H1 (cell line): ENCODE measurements around the gene DLL4. TPM values are rescaled to one million over a fixed set of nuclear protein-coding genes. Genes with fewer than 3 reads are reported as not detected.

Source experiments
- CTCF ChIA-PET: fragments of 300-600 bp; sonication (Branson Sonifier 250); formaldehyde crosslinking; loops from one replicate; lab custom pipeline; 2021; ENCODE audit not compliant: partially characterized antibody; lab: Charles Lee
- POLR2A ChIA-PET: fragments of 300-600 bp; sonication (Branson Sonifier 250); formaldehyde crosslinking; loops from one replicate; lab custom pipeline; 2021; ENCODE audit warnings: inconsistent platforms; ENCODE audit not compliant: partially characterized antibody; lab: Charles Lee
- DNase-seq, 2 experiments: peaks; one replicate each; pipeline versions ENCODE4 v3.0.0 to v3.0.0-alpha.2; 2010 to 2022; ENCODE audit warnings: low spot score in 2 of 2, low read depth in 1 of 2, mixed read lengths in 1 of 2
- FAIRE-seq: peaks from 2 replicates; lab custom pipeline; 2011; peaks lifted over from hg19 to GRCh38; lab: Jason Lieb, UNC
- H2AFZ ChIP-seq: 2 replicates; pipeline ENCODE4 v1.8.1; 2012; ENCODE audit warnings: low read length, inconsistent platforms
- H2AK5ac ChIP-seq: 2 replicates; pipeline ENCODE4 v1.6.1; 2013; ENCODE audit warnings: low read depth, low read length
- H2BK120ac ChIP-seq: replicated peaks from 2 replicates; pipeline ENCODE3; 2013; ENCODE audit warnings: low read depth, low read length, inconsistent platforms
- H2BK12ac ChIP-seq: 2 replicates; pipeline ENCODE4 v1.6.1; 2013; ENCODE audit warnings: low read depth, low read length
- H2BK15ac ChIP-seq: 2 replicates; pipeline ENCODE4 v1.6.1; 2013; ENCODE audit warnings: low read length
- H2BK20ac ChIP-seq: 2 replicates; pipeline ENCODE4 v1.6.1; 2013; ENCODE audit warnings: low read length
- H2BK5ac ChIP-seq: 2 replicates; pipeline ENCODE4 v1.6.1; 2013; ENCODE audit warnings: low read depth, low read length
- H3K14ac ChIP-seq: 2 replicates; pipeline ENCODE4 v1.6.1; 2013; ENCODE audit warnings: inconsistent platforms; ENCODE audit not compliant: insufficient read length
- H3K18ac ChIP-seq: 2 replicates; pipeline ENCODE4 v1.6.1; 2013; ENCODE audit warnings: low read length; ENCODE audit errors: extremely low read depth
- H3K23ac ChIP-seq: 2 replicates; pipeline ENCODE4 v1.6.1; 2013; ENCODE audit warnings: inconsistent platforms; ENCODE audit not compliant: insufficient read length
- H3K23me2 ChIP-seq: 2 replicates; pipeline ENCODE4 v1.6.1; 2013; ENCODE audit warnings: low read depth, low read length
- H3K27ac ChIP-seq: 2 replicates; pipeline ENCODE4 v1.6.1; 2011; ENCODE audit warnings: low read depth, low read length, inconsistent platforms
- H3K27me3 ChIP-seq, 4 experiments: replicated peaks in 1 of 4; 1 replicate in 1 of 4; 2 replicates in 3 of 4; pipeline versions ENCODE4 v1.6.1 to v1.8.1; 2011 to 2013; ENCODE audit warnings: low read length in 3 of 4, mild to moderate bottlenecking in 3 of 4, inconsistent platforms in 2 of 4, mixed read lengths in 2 of 4, moderate library complexity in 1 of 4; ENCODE audit not compliant: control insufficient read depth in 3 of 4, insufficient read depth in 3 of 4; ENCODE audit errors: extremely low read depth in 1 of 4
- H3K36me3 ChIP-seq, 4 experiments: 2 replicates each; pipeline versions ENCODE4 v1.6.1 to v1.8.1; 2011 to 2013; ENCODE audit warnings: mild to moderate bottlenecking in 4 of 4, low read length in 3 of 4, moderate library complexity in 2 of 4, control low read depth in 1 of 4, inconsistent platforms in 1 of 4; ENCODE audit not compliant: insufficient read depth in 4 of 4, control insufficient read depth in 2 of 4
- H3K4ac ChIP-seq: replicated peaks from 2 replicates; pipeline ENCODE3; 2013; ENCODE audit warnings: low read length, low read depth, mixed read lengths, inconsistent platforms; ENCODE audit not compliant: insufficient read length
- H3K4me1 ChIP-seq, 4 experiments: replicated peaks in 1 of 4; 1 replicate in 1 of 4; 2 replicates in 3 of 4; pipeline versions ENCODE4 v1.6.1 to v1.8.1; 2011 to 2013; ENCODE audit warnings: low read length in 3 of 4, inconsistent platforms in 2 of 4, mixed read lengths in 1 of 4; ENCODE audit not compliant: insufficient read depth in 4 of 4, control insufficient read depth in 3 of 4
- H3K4me2 ChIP-seq, 2 experiments: 2 replicates each; pipeline versions ENCODE4 v1.6.1 to v1.8.1; 2011 to 2013; ENCODE audit warnings: low read depth in 2 of 2, low read length in 2 of 2, control low read depth in 1 of 2, inconsistent platforms in 1 of 2, mild to moderate bottlenecking in 1 of 2; ENCODE audit not compliant: insufficient read depth in 1 of 2
- H3K4me3 ChIP-seq, 4 experiments: fragments of 200-600, 300-600 bp in 1 of 4; sonication (generic), shearing (Covaris generic), sonication (Bioruptor Twin) in 1 of 4; 2 replicates each; pipeline versions ENCODE4 v1.5.1 to v1.8.1; 2011 to 2016; ENCODE audit warnings: low read length in 4 of 4, low read depth in 3 of 4, control low read depth in 2 of 4, inconsistent platforms in 2 of 4, mild to moderate bottlenecking in 2 of 4, mixed read lengths in 1 of 4, moderate library complexity in 1 of 4; ENCODE audit not compliant: insufficient read depth in 2 of 4; ENCODE audit errors: extremely low read depth in 1 of 4
- H3K56ac ChIP-seq: replicated peaks from 2 replicates; pipeline ENCODE3; 2013; ENCODE audit warnings: low read depth, mild to moderate bottlenecking, mixed read lengths, low read length, inconsistent platforms; ENCODE audit not compliant: insufficient read length
- H3K79me1 ChIP-seq: 2 replicates; pipeline ENCODE4 v1.6.1; 2013; ENCODE audit warnings: low read depth, low read length, control low read depth
- H3K79me2 ChIP-seq, 2 experiments: 2 replicates each; pipeline versions ENCODE4 v1.6.1 to v1.8.1; 2012 to 2013; ENCODE audit warnings: low read length in 2 of 2, mild to moderate bottlenecking in 2 of 2, inconsistent platforms in 1 of 2; ENCODE audit not compliant: insufficient read depth in 2 of 2, control insufficient read depth in 1 of 2
- H3K9ac ChIP-seq, 4 experiments: replicated peaks in 1 of 4; 1 replicate in 1 of 4; 2 replicates in 3 of 4; pipeline versions ENCODE4 v1.6.1 to v1.8.1; 2011 to 2013; ENCODE audit warnings: low read depth in 3 of 4, low read length in 3 of 4, control low read depth in 2 of 4, mild to moderate bottlenecking in 2 of 4, moderate library complexity in 2 of 4, inconsistent platforms in 1 of 4; ENCODE audit errors: extremely low read depth in 1 of 4
- H3K9me3 ChIP-seq, 2 experiments: 2 replicates each; pipeline versions ENCODE4 v1.6.1 to v1.8.1; 2012 to 2013; ENCODE audit warnings: mild to moderate bottlenecking in 2 of 2, moderate library complexity in 2 of 2, control low read depth in 1 of 2, inconsistent platforms in 1 of 2, low read depth in 1 of 2, low read length in 1 of 2, mixed read lengths in 1 of 2; ENCODE audit not compliant: insufficient read depth in 2 of 2
- H4K20me1 ChIP-seq, 2 experiments: replicated peaks in 1 of 2; 2 replicates each; pipeline versions ENCODE3 to v1.8.1; 2011 to 2013; ENCODE audit warnings: inconsistent platforms in 2 of 2, low read length in 2 of 2, mild to moderate bottlenecking in 1 of 2; ENCODE audit not compliant: insufficient read depth in 2 of 2, control insufficient read depth in 1 of 2
- H4K5ac ChIP-seq: 2 replicates; pipeline ENCODE4 v1.6.1; 2013; ENCODE audit warnings: low read length, low read depth, mixed read lengths, inconsistent platforms; ENCODE audit not compliant: insufficient read length
- H4K8ac ChIP-seq: 2 replicates; pipeline ENCODE4 v1.8.0; 2013; ENCODE audit warnings: mild to moderate bottlenecking, moderate library complexity, low read length, inconsistent platforms; ENCODE audit not compliant: insufficient read depth; ENCODE audit errors: extremely low read depth
- H4K91ac ChIP-seq: replicated peaks from 2 replicates; pipeline ENCODE3; 2013; ENCODE audit warnings: low read length, mixed read lengths, inconsistent platforms; ENCODE audit not compliant: insufficient read length
- CBX5 ChIP-seq: fragments of 300-800, 300-1000 bp; sonication (generic); IDR thresholded peaks from 2 replicates; pipeline ENCODE4 v1.7.1; 2016; ENCODE audit warnings: antibody characterized with exemption, low read length, low read depth
- CBX8 ChIP-seq: fragments of 300-800, 300-1000 bp; sonication (generic); IDR thresholded peaks from 2 replicates; pipeline ENCODE4 v1.7.1; 2016; ENCODE audit warnings: low read depth, low read length, borderline replicate concordance
- CHD2 ChIP-seq: IDR thresholded peaks from 2 replicates; pipeline ENCODE4 v1.6.1; 2012; ENCODE audit warnings: low read length, improper control_type of control experiment
- JUND ChIP-seq: IDR thresholded peaks from 2 replicates; pipeline ENCODE4 v1.6.1; 2011; ENCODE audit warnings: mild to moderate bottlenecking, improper control_type of control experiment, low read length
- KDM5A ChIP-seq: fragments of 200-600 bp; IDR thresholded peaks from 2 replicates; pipeline ENCODE4 v1.7.1; 2012; ENCODE audit warnings: mild to moderate bottlenecking, low read length, inconsistent platforms, mixed read lengths
- NANOG ChIP-seq: IDR thresholded peaks from 2 replicates; pipeline ENCODE4 v1.6.1; 2011; ENCODE audit warnings: low read length, low read depth, mild to moderate bottlenecking, inconsistent platforms; ENCODE audit not compliant: insufficient read depth, poor library complexity, severe bottlenecking
- RAD21 ChIP-seq, 2 experiments: IDR thresholded peaks in 1 of 2; conservative IDR thresholded peaks in 1 of 2; 2 replicates each; pipeline ENCODE4 v1.6.1; 2011; ENCODE audit warnings: low read depth in 2 of 2, low read length in 2 of 2, improper control_type of control experiment in 1 of 2, inconsistent platforms in 1 of 2, mild to moderate bottlenecking in 1 of 2, moderate library complexity in 1 of 2
- SIRT6 ChIP-seq: IDR thresholded peaks from one replicate; pipeline ENCODE4 v1.7.1; 2012; ENCODE audit warnings: low read length, inconsistent platforms
- TBP ChIP-seq: IDR thresholded peaks from 2 replicates; pipeline ENCODE4 v1.6.1; 2011; ENCODE audit warnings: low read depth, low read length, improper control_type of control experiment
- WGBS, 2 experiments: shearing (Covaris generic) in 1 of 2; methylation state at CpG; one replicate each; pipeline versions ENCODE4 v1.1.6 to v1.1.7; 2013 to 2015; ENCODE audit warnings: low lambda C conversion rate in 2 of 2, mixed read lengths in 2 of 2, inconsistent platforms in 1 of 2, low coverage in 1 of 2, missing lambda C conversion rate in 1 of 2; ENCODE audit not compliant: insufficient replicate concordance in 2 of 2, insufficient coverage in 1 of 2, insufficient read length in 1 of 2; ENCODE audit errors: extremely low coverage in 1 of 2, missing lambda C conversion rate in 1 of 2; 5-methylcytosine and 5-hydroxymethylcytosine counted together
- polyA plus RNA-seq, 7 experiments: library from polyadenylated mRNA; depleted of rRNA in 3 of 7; stranded (reverse) in 5 of 7; unstranded in 2 of 7; fragments of >200 nt in 5 of 7; fragments of 200-250 nt in 2 of 7; gene quantifications; 1 replicate in 5 of 7; 2 replicates in 1 of 7; 4 replicates in 1 of 7; pipeline versions ENCODE4 v1.2.1 to v1.2.3, GENCODE V29; 2011 to 2013; ENCODE audit warnings: missing spikeins in 2 of 7, mixed read lengths in 2 of 7
- total RNA-seq: library from RNA; stranded (reverse); fragmentation: NEBNext Ultra II Directional; extraction: Animal tissue kit (Norgen Biotek cat#: 25700); gene quantifications from 2 replicates; pipeline ENCODE4 v1.2.1, GENCODE V29; 2021

DLL4 gene
- total and polyA plus RNA-seq, 2 of the 8 experiments (the other 6 are each of a cell fraction or from before 2014, with no cell fraction given), result 0.23 to 0.60 TPM

DNA sequence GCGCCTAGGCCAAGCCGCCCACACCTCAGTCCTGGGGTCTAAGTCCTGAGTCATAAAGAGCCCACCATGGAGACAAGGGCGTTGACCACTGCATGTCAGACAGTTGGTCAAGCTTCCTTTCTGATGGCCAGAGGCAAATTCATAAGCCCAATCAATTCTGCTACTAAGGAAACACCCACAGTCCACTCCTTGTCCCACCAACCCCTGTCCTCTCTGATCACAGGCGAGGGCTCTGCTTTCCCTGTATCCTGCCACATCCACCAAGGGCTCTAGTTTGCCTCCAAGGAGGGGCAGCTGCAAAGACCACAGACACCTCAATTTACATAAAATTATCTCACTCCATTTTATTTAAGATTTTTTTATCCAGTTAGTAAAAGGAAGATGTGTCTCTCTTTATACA, 49.4 kb downstream of the DLL4 start:
- H3K79me1 ChIP-seq, result no peaks in the 10 kb centered on the region; the same call in 1 of the 2 replicates
- no peak overlapping the region for H4K5ac ChIP-seq
- CTCF ChIA-PET, result interaction anchor here (0.8 to 4.4 kb wide), 6 partner anchors 19 to 76 kb away, joined by 3 to 24 read pairs (median 4); no protein-coding TSS in a partner anchor
- H3K4me1 ChIP-seq, result no peaks in the 10 kb centered on the region
- TF ChIP-seq CBX5, result no peak
- no peak for TF ChIP-seq RAD21 (IDR thresholded peaks at IDR 0.05 in 1 of 2, conservative IDR thresholded peaks at IDR 0.05 in 1 of 2; ENCODE audit: low read depth in 2 of 2, low read length in 2 of 2)
- no peak for TF ChIP-seq SIRT6
- TF ChIP-seq KDM5A, result no peak
- no peak for TF ChIP-seq JUND
- no peak for TF ChIP-seq TBP
- no peak for TF ChIP-seq NANOG
- no peak for TF ChIP-seq CBX8
- TF ChIP-seq CHD2, result no peak
- H3K23me2 ChIP-seq, result no peaks in the 10 kb centered on the region
- peaks cover 24 to 57% (median 46%) of the 10 kb centered on the region in 4 experiments for H3K36me3 ChIP-seq
- H3K27ac ChIP-seq, result no peak overlapping the region
- DNase-seq, result no peak
- H2BK5ac ChIP-seq, result no peak overlapping the region
- H4K8ac ChIP-seq, result no peak overlapping the region
- no peak overlapping the region for H3K56ac ChIP-seq
- no peak overlapping the region for H3K4ac ChIP-seq
- H3K9ac ChIP-seq, result no peak overlapping the region
- H2AFZ ChIP-seq, result no peak overlapping the region
- H2BK20ac ChIP-seq, result no peak overlapping the region
- H2BK12ac ChIP-seq, result no peak overlapping the region
- no peak overlapping the region for H3K14ac ChIP-seq
- no peak overlapping the region for H3K4me2 ChIP-seq
- H2BK15ac ChIP-seq, result no peak overlapping the region
- H3K23ac ChIP-seq, result no peak overlapping the region
- no peak overlapping the region for H4K91ac ChIP-seq
- WGBS, 2 experiments, result 91% methylated on average over 4 of the region's 4 CpGs; no CpG with 5 or more reads in 1 of the 2 experiments
- H3K4me3 ChIP-seq, result no peak overlapping the region
- no peak for FAIRE-seq
- no peak overlapping the region for H3K18ac ChIP-seq
- H3K79me2 ChIP-seq, result no peaks in the 10 kb centered on the region
- POLR2A ChIA-PET, result interaction anchor here (0.9 to 1.6 kb wide), 2 partner anchors 20 to 26 kb away, joined by 4 to 6 read pairs; partner anchors contain the start of gene CHAC1
- H3K9me3 ChIP-seq, result no peaks in the 10 kb centered on the region
- no peaks in the 10 kb centered on the region for H3K27me3 ChIP-seq
- peaks cover 3 to 4% of the 10 kb centered on the region in 2 experiments for H4K20me1 ChIP-seq
- H2AK5ac ChIP-seq, result no peak overlapping the region
- no peak overlapping the region for H2BK120ac ChIP-seq
